Vagina (tissue), 2 donors: ENCODE results near the gene SIRPD. TPM values are rescaled to one million over a fixed set of nuclear protein-coding genes. Genes with fewer than 3 reads are reported as not detected.

ENCODE experiments used
- DNase-seq, 2 donors: peaks; one replicate each; pipeline ENCODE4 v3.0.0-alpha.2; 2017; ENCODE audit errors: extremely low spot score in 2 of 2
- H3K27ac ChIP-seq: fragments of 200-600 bp; sonication (generic); one replicate; pipeline ENCODE4 v1.5.1; 2019
- H3K27me3 ChIP-seq: fragments of 200-600 bp; sonication (generic); one replicate; pipeline ENCODE4 v1.5.1; 2019
- H3K36me3 ChIP-seq, 2 donors: fragments of 200-600 bp; sonication (generic); one replicate each; pipeline ENCODE4 v1.5.1; 2017 to 2019
- H3K4me1 ChIP-seq: fragments of 200-600 bp; sonication (generic); one replicate; pipeline ENCODE4 v1.5.1; 2019
- H3K4me3 ChIP-seq, 2 donors: fragments of 200-600 bp; sonication (generic); 1 replicate in 1 of 2; 2 replicates in 1 of 2; pipeline ENCODE4 v1.5.1; 2016 to 2019
- H3K9me3 ChIP-seq: fragments of 200-600 bp; sonication (generic); one replicate; pipeline ENCODE4 v1.5.1; 2019
- CTCF ChIP-seq, 3 experiments: fragments of 450-650 bp in 2 of 3; fragments of 200-600 bp in 1 of 3; sonication (generic) in 1 of 3; IDR thresholded peaks; one replicate each; pipeline ENCODE4 v1.5.1; 2017 to 2019; ENCODE audit warnings: antibody characterized with exemption in 3 of 3, mild to moderate bottlenecking in 2 of 3, moderate library complexity in 2 of 3
- POLR2A ChIP-seq, 2 donors: fragments of 450-650 bp; IDR thresholded peaks; one replicate each; pipeline ENCODE4 v1.6.1; 2017; ENCODE audit warnings: antibody characterized with exemption in 2 of 2, mild to moderate bottlenecking in 2 of 2, moderate library complexity in 2 of 2
- POLR2AphosphoS5 ChIP-seq, 2 donors: sonication (generic); formaldehyde crosslinking; IDR thresholded peaks; one replicate each; pipeline ENCODE4 v1.9.0; 2017; ENCODE audit warnings: antibody characterized with exemption in 2 of 2, mild to moderate bottlenecking in 2 of 2, low read depth in 1 of 2; ENCODE audit not compliant: insufficient read depth in 1 of 2
- intact Hi-C: fragments of 100-400 bp; cut with DNase I; formaldehyde crosslinking; loops from one replicate; pipeline ENCODE4 v1.15.1; 2023
- total RNA-seq: library from RNA; depleted of rRNA; stranded (reverse); fragments of >200 nt; gene quantifications from one replicate; pipeline ENCODE4 v1.2.3, GENCODE V29; 2016

SIRPD gene
- total RNA-seq, 1 donor from 2014 or later, result not detected

GRCh38 chr20:1524004-1524403 lies 33.5 kb downstream of the SIRPD start:
- H3K36me3 ChIP-seq, result no peaks in the 10 kb centered on the region
- no peak for TF ChIP-seq POLR2A (IDR thresholded peaks at IDR 0.05)
- no peaks in the 10 kb centered on the region for H3K9me3 ChIP-seq
- no peak for DNase-seq
- H3K27ac ChIP-seq, result no peak overlapping the region
- H3K4me1 ChIP-seq, result no peaks in the 10 kb centered on the region
- intact Hi-C loops, result no loop called here
- H3K27me3 ChIP-seq, result no peaks in the 10 kb centered on the region
- no peak overlapping the region for H3K4me3 ChIP-seq

- no peaks in the 10 kb centered on the region for H3K4me1 ChIP-seq
- H3K27me3 ChIP-seq, result no peaks in the 10 kb centered on the region
- no peaks in the 10 kb centered on the region for H3K9me3 ChIP-seq
- intact Hi-C loops, result no loop called here
- H3K4me3 ChIP-seq, result no peak overlapping the region
- no peak overlapping the region for H3K27ac ChIP-seq
- no peaks in the 10 kb centered on the region for H3K36me3 ChIP-seq
- no peak for TF ChIP-seq POLR2AphosphoS5 (IDR thresholded peaks at IDR 0.05; ENCODE audit: insufficient read depth in 1 of 2, low read depth in 1 of 2)
- TF ChIP-seq CTCF (IDR thresholded peaks at IDR 0.05), result no peak
- no peak for TF ChIP-seq POLR2A (IDR thresholded peaks at IDR 0.05)
- no peak for DNase-seq
These were observed 40.5 kb downstream of the SIRPD start for GRCh38 chr20:1517010-1517409.

- TF ChIP-seq POLR2A (IDR thresholded peaks at IDR 0.05), result no peak
- no peak for DNase-seq
- no peaks in the 10 kb centered on the region for H3K4me1 ChIP-seq
- no peak overlapping the region for H3K27ac ChIP-seq
- no peaks in the 10 kb centered on the region for H3K9me3 ChIP-seq
- no peaks in the 10 kb centered on the region for H3K36me3 ChIP-seq
- H3K27me3 ChIP-seq, result no peaks in the 10 kb centered on the region
- intact Hi-C loops, result no loop called here
- H3K4me3 ChIP-seq, result no peak overlapping the region
These were observed 43.7 kb downstream of the SIRPD start for GRCh38 chr20:1513801-1514200.

- Histone ChIP-seq H3K4me1 (no peaks in the 10 kb centered on the region), H3K9me3 (no peaks in the 10 kb centered on the region), H3K36me3 (no peaks in the 10 kb centered on the region), H3K27me3 (no peaks in the 10 kb centered on the region), H3K27ac (no peak overlapping the region), H3K4me3 (no peak overlapping the region)
- DNase-seq, result no peak
- no peak for TF ChIP-seq CTCF (IDR thresholded peaks at IDR 0.05)
- TF ChIP-seq POLR2AphosphoS5 (IDR thresholded peaks at IDR 0.05; ENCODE audit: insufficient read depth in 1 of 2, low read depth in 1 of 2), result no peak
- no peak for TF ChIP-seq POLR2A (IDR thresholded peaks at IDR 0.05)
- intact Hi-C loops, result no loop called here
These were observed 48.3 kb downstream of the SIRPD start for GRCh38 chr20:1509237-1509636.

- H3K36me3 ChIP-seq, result no peaks in the 10 kb centered on the region
- no peak for DNase-seq
- H3K27ac ChIP-seq, result no peak overlapping the region
- TF ChIP-seq POLR2A (IDR thresholded peaks at IDR 0.05) (no peak), CTCF (IDR thresholded peaks at IDR 0.05) (no peak), POLR2AphosphoS5 (IDR thresholded peaks at IDR 0.05; ENCODE audit: insufficient read depth in 1 of 2, low read depth in 1 of 2) (no peak)
- intact Hi-C loops, result no loop called here
- H3K4me3 ChIP-seq, result no peak overlapping the region
- no peaks in the 10 kb centered on the region for H3K4me1 ChIP-seq
- no peaks in the 10 kb centered on the region for H3K9me3 ChIP-seq
- no peaks in the 10 kb centered on the region for H3K27me3 ChIP-seq
These were observed 48.9 kb downstream of the SIRPD start for GRCh38 chr20:1508574-1508973.

- Histone ChIP-seq H3K27ac (no peak overlapping the region), H3K27me3 (no peaks in the 10 kb centered on the region), H3K36me3 (no peaks in the 10 kb centered on the region), H3K4me1 (no peaks in the 10 kb centered on the region), H3K9me3 (no peaks in the 10 kb centered on the region), H3K4me3 (no peak overlapping the region)
- TF ChIP-seq POLR2AphosphoS5 (IDR thresholded peaks at IDR 0.05; ENCODE audit: insufficient read depth in 1 of 2, low read depth in 1 of 2) (no peak), POLR2A (IDR thresholded peaks at IDR 0.05) (no peak), CTCF (IDR thresholded peaks at IDR 0.05) (no peak)
- DNase-seq, result no peak
- intact Hi-C loops, result no loop called here
These were observed 50.2 kb downstream of the SIRPD start for GRCh38 chr20:1507276-1507675.
